Head of caudate nucleus (tissue), 42 donors: ENCODE results near the gene AKR1C2.
A peak's percentile ranks its signal among the peaks of the same experiment; 100 is the strongest.
"Not testable (repeated sequence)": the region's sequence is repeated elsewhere in the genome, so short reads cannot be mapped to it uniquely, and the experiment has no call there.

Source experiments
- DNase-seq, 42 donors: peaks; one replicate each; pipeline versions ENCODE4 v3.0.0 to v3.0.0-alpha.2; 2020 to 2021; ENCODE audit warnings: mixed read lengths in 7 of 42
- intact Hi-C: fragments of 100-400 bp; cut with DNase I; formaldehyde crosslinking; loops from one replicate; pipeline ENCODE4 v1.15.0; 2022

Gene AKR1C2

DNA sequence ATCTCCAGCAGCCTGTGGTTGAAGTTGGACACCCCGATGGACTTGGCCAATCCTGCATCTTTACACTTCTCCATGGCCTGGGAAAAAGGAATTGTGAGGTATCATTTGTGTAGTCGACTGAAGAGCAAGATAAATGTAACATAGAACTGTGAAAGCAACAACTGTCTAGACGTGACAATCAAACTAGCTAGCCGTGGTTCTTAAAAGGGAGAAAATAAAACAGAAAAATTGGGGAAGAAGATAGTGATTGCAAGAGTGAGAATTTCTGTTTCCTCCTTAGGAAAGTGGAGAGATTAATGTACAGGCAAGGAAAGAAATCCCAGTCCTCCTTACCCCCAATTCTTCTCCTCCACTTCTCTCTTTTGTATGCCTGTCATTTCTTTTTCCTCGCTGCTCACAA lies 5.0 kb downstream of the AKR1C2 start:
- intact Hi-C loops = no loop called here
- no peak for DNase-seq

DNA sequence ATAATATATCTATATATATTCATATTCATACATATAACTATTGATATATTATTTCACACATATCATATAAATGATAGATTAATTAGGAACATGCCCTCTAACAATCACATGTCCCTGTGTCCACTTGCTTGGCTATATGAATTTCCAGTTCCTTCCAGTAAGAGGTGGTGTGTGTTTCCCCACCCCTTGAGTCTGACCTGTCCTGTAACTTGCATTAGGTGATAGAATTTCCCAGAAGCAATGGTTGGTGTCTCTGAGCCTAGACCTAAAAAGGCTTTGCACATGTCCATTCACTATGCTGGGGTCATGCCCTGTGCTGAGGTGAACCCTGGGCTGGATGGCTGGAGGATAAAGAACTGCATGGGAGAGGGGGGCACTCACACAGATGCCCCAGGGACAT lies 9.4 kb downstream of the AKR1C2 start:
- not testable (repeated sequence) for DNase-seq

DNA sequence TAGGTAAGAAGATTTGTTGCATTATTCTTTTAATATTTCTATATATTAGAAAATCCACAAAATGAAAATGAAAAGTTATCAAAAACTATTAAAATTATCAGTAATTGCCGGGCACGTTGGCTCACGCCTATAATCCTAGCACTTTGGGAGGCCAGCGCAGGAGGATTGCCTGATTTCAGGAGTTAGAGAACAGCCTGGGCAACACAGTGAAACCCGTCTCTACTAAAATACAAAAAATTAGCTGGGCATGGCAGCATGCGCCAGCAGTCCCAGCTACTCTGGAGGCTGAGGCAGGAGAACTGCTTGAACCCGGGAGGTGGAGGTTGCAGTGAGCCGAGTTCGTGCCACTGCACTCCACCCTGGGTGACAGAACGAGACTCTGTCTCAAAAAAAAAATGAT lies 11.1 kb downstream of the AKR1C2 start:
- intact Hi-C loops, DNase-seq: not testable (repeated sequence)

More for the DNA sequence above, 9.4 kb downstream of the AKR1C2 start:
- intact Hi-C loops = not testable (repeated sequence)

DNA sequence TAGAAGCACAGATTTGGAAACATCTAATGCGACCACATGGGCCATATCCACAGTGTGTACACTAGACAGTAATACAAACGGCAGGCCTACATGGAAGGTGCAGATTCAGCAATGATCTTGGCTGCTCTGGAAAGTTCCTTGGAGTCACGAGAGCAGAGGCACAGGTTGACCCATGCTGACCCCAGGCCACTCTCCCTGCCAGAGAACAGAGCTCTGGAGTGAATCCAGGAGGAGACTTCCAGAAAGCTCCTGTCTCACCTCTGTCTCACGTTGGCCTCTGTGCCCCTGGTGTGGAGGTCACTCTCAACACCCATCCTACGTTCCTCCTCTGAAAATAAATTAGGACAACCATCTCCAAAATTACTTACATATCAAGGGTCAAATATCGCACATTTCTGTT lies 12.2 kb downstream of the AKR1C2 start:
- DNase-seq, intact Hi-C loops: not testable (repeated sequence)

DNA sequence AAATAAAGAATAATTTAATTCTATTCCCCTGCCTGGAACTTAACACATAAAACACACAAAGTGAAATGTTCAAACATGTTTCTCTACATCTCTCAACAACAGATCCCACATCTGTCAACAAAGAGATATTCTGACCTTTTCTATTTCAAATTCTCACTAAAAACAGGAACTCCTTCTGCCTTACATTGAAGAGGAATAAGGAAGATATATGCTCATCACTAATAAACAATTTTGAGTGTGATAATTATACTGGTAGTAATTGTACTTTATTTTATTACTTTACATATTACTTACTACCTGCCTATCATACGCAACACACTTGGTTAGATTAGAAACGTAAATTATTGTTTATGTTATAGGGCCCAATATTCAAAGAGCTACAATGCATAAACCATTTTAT lies 13.4 kb downstream of the AKR1C2 start:
- no peak for DNase-seq
- intact Hi-C loops = no loop called here

DNA sequence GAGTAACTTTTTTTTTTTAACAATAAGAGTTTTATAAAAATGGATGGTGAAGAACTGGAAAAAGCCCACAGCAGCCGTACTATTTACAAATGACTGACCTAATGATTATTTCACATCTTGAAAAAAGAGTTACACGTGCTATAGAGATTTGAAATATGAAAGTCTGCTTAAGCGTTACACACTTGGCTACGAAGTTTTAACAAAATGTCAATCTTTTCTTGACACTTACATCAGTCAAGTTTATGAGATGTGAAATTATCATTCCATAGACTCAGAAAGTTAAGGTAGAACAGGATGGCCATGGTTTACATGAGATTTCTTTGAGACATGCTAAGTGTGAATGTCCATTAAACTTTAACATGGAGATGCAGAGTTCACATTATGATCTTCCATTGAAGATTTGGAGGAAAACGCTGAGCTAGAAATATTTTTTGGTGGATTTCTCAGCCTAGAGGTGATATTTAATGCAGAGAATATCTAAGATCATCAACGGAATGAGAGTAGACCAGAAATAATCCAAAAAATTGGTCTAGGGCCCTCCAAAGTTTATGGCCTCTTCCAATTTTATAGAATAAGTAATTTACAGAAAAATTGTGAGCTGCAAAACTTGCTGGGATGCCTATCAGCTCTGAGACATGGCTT lies 15.5 kb downstream of the AKR1C2 start:
- intact Hi-C loops = not testable (repeated sequence)

DNA sequence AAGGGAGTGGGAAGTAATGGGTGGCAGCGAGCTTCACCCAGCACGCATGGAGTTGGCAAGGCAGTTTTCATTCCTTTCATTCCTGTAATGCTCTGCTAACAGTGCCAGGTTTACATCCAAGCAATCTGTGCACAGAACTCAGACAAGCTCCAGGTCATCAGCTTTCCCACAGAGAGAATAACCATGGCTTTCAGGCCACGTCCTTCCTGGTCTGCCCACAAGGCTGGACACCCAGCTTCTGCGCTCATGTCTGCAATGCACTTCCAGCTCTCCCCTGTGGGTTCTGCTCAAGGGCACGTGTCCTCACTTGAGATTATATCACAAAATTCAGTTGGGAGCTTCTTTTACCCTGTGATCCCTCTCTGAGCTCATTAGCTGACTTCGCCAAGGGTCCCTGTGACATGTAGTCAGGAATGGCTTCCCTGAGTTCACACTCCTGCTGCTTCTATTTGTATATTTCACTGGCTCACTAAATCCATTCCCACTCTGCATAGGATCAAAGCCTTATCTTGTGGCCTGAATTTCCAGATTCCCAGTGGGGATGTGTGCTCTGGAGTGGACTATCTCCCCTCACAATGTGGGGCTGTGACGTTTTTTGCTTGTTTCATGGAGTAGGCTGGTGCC lies 18.6 kb downstream of the AKR1C2 start:
- intact Hi-C loops = no loop called here
- no peak for DNase-seq

More for the DNA sequence above, 15.5 kb downstream of the AKR1C2 start:
- not testable (repeated sequence) for DNase-seq

DNA sequence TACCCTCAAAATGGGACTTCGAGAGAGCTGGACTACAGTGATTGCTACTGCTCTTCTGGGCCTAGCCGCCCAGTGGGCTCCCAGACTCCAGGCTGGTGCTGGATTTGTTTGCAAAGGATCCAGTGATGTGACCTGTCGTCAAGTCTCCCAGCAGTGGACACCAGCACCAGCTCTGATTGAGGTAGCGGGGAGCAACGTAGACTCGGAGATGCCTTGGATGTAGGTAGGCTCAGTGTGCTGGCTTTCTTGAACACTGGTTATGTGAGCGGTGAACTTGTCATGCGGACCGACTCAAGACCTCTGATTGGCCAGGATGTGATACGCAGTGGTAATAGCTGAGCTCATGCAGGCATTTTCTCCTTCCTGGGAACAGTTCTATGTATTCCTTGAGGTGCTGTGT lies 19.4 kb downstream of the AKR1C2 start:
- no peak for DNase-seq
- intact Hi-C loops = no loop called here

DNA sequence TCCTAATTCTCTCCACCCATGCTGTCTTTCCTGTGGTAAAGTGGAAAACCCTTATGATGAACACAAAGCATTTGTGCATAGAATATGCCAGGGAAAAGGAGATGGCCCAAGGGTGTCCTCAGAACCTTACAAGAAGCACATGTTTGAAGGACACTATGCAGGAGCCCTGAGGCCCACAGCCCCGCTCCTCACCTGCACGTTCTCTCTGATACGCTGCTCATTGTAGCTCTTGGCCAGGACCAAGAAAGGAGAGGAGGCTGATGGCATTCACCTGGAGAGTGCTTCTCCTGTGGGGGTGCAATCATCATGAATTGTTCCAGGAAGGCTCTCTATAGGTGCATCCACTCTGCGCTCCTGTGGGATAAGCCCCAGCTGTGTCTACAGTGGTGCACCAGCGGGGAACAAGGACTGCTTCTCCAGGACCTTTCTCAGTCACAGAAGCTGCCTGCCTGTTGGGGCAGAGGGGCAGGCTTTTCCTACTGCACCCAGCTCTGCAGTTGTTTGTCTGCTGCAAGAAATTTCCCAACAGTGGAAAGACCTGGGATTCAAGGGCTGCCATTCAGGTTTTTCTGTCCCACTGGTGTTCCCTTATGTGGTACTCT lies 19.9 kb downstream of the AKR1C2 start:
- intact Hi-C loops = no loop called here
- DNase-seq = no peak

DNA sequence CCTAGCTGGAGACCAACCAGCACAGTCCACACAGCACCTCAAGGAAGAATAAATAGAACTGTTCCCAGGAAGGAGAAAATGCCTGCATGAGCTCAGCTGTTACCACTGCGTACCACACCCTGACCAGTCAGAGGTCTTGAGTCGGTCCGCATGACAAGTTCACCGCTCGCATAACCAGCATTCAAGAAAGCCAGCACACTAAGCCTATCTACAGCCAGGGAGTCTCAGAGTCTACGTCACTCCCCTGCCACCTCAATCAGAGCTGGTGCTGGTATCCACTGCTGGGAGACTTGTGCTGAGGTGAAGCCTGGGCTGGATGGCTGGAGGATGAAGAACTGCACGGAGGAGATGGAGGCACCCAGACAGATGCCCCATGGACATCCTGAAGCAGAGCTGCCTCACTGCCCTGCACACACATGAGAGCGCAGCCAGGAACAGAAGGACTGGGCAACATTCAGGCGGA lies 20.9 kb downstream of the AKR1C2 start:
- intact Hi-C loops = no loop called here
- no peak for DNase-seq

DNA sequence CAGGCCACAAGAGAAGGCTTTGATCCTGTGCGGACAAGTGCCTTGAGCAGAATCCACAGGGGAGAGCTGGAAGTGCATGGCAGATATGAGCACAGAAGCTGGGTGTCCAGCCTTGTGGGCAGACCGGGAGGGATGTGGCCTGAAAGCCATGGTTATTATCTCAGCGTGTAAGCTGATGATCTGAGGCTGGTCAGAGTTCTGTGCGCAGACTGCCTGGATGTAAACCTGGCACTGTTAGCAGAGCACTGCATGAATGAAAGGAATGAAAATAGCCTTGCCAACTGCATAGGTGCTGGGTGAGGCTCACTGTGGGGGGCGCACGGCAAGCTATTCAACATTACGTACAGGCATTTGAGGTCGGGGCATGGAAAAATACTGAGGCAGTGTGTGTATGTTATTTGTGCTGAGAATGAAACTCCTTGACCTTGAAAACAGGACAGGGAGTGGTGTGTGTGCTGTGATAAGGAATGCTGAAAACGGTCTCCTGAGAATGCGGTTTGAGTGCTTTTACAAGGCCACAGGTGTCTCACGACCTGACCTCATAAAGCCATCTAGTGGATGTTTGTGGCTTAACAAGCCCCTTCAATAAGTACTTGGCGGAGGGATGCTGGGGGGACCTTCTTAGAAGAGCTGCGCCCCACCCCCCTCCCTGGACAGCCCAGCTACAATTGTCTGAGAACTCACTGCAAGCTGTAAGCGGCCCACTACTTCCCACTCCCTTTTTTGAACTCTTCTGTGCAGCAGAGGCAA lies 21.8 kb downstream of the AKR1C2 start:
- peak in 1 of 42 donors; percentile 6 for DNase-seq
- intact Hi-C loops = no loop called here

DNA sequence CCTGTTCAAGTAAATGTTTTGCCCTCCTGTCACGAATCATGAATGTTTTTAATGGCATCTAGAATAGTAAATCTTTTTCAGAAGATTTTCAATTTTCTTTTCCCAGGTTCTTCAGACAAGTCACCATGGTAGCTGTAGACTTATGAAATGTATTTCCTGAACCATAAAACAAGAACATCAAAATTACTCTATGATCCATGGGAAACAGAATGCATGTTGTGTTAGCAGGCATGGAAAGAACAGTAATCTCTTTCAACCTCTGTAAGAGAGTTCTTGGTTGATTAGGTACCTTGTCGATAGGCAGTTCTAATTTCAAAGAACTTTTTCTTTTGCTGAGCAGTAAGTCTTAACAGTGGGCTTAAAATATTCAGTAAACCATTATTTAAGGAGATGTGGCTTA lies 22.9 kb downstream of the AKR1C2 start:
- intact Hi-C loops = no loop called here
- no peak for DNase-seq

DNA sequence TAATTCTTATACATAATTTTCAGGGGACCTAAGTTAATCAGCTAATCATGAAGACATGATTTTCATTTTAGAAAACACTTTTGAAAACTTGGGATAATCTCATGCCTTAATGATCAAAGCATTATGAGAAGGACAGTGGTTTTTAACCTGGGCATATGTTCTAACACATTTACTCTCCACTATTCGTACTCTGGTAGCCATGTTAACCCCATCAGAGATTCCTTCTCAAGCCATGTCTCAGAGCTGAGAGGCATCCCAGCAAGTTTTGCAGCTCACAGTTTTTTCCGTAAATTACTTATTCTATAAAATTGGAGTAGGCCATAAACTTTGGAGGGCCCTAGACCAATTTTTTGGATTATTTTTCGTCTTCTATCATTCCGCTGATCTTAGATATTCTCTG lies 24.8 kb downstream of the AKR1C2 start:
- no peak for DNase-seq
- intact Hi-C loops = no loop called here

DNA sequence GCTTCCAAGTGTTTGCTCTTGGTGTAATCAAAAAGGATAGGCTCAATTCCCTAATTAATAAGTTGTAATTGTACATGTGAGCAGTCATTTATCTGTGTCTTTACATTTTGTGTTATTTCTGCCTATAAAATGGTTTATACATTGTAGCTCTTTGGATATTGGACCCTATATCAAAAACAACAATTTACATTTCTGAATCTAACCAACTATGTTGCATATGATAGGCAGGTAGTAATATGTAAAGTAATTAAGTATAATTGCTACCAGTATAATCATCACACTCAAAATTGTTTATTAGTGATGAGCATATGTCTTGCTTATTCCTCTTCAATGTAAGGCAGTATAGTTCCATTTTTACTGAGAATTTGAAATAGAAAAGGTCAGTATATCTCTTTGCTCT lies 26.6 kb downstream of the AKR1C2 start:
- DNase-seq = no peak
- intact Hi-C loops = no loop called here

DNA sequence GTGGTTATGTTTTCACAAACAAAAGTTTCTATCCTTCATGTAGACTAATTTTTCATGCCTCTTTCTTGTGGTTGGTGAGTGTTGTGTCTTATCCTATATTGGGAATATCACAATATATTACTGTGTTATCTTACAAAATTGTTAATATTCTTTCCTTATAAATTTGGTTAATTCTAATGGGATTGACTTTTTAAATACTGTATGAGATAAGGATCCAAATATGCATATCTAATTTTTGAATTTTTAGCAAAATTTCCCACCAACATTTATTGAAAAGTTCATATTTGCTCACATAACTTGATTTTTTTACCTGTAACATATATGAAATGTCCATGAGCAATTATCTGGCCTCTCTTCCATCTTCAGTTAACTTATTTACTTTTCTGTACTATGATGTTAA lies 29.3 kb downstream of the AKR1C2 start:
- intact Hi-C loops, DNase-seq: not testable (repeated sequence)

DNA sequence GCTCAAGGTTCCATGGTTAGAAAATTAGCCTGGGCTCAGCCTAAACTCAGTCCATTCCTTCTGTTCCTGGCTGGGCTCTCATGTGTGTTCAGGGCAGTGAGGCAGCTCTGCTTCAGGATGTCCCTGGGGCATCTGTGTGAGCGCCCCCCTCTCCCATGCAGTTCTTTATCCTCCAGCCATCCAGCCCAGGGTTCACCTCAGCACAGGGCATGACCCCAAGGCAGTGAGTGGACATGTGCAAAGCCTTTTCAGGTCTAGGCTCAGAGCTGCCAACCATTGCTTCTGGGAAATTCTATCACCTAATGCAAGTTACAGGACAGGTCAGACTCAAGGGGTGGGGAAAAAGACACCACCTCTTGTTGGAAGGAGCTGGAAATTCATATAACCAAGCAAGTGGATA lies 30.4 kb downstream of the AKR1C2 start:
- DNase-seq, intact Hi-C loops: not testable (repeated sequence)

DNA sequence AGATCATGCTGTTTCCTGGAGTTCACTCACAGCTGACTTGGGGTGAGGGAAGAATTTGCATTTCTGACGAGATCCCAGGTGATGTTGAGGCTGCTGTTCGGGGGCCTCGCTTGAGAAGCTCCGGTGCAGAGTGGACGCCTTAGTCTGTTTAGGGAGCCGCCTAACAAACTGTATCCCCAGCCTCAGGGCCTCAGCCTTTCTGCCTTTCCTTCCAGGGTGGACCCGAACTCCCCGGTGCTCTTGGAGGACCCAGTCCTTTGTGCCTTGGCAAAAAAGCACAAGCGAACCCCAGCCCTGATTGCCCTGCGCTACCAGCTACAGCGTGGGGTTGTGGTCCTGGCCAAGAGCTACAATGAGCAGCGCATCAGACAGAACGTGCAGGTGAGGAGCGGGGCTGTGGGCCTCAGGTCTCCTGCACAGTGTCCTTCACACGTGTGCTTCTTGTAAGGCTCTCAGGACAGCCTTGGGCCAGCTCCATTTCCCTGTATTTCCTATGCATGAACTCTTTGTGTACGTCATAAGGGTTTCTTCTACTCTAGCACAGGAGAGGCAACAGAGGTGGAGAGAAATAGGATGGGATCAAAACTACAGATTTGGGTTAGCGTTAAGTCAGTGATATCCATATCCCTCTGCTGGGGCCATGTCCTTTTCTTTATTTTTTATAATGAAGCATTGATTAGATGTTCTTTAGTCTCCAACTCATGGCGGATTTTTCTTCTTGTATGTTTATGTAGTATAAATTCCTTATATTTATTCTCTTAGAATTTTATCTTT lies 31.1 kb downstream of the AKR1C2 start:
- DNase-seq, intact Hi-C loops: not testable (repeated sequence)

DNA sequence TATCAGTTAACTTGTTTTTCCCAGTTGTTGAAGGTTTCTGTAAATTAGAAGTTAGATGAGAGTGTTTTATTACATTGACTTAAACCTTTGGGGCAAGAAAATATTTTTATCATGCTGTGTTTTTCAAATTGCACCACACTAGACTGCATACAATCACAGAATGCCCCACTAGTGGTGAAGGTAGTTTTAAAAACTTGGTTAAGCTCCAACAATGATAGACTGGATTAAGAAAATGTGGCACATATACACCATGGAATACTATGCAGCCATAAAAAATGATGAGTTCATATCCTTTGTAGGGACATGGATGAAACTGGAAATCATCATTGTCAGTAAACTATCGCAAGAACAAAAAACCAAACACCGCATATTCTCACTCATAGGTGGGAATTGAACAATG lies 33.3 kb downstream of the AKR1C2 start:
- intact Hi-C loops, DNase-seq: not testable (repeated sequence)

DNA sequence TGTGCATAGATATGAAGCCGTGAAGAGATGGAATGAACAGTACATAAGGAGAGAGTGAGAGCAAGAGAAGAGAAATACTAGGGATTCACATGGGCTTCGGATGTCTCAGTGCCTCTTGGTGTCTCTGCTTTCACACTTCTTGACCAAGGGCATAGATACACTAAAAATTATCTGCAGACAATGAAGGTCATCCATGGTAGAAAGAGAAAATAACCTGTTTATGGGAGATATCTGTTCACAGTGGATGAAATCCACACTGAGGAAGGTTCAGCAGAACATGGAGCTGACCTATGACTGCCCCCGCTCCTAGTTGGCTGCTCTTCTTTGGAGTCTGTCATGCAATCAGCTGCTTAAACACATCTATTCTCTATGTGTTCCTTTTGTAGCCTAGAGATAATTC lies 34.4 kb downstream of the AKR1C2 start:
- intact Hi-C loops, DNase-seq: not testable (repeated sequence)
